HG02588 (cell line): Measurements from ENCODE around the gene MYL10.

ENCODE experiments used
- ATAC-seq: cut with Tn5 transposase; IDR thresholded peaks from one replicate; pipeline ENCODE4 v1.9.1; 2021; ENCODE audit warnings: mild to moderate bottlenecking, moderate library complexity; ENCODE audit not compliant: unreplicated experiment

MYL10 gene

GRCh38 chr7:101578552-101578951 lies 50.5 kb downstream of the MYL10 start:
- no peak for ATAC-seq

GRCh38 chr7:101576998-101577397 lies 52.1 kb downstream of the MYL10 start:
- no peak for ATAC-seq

- no peak for ATAC-seq
Observed at GRCh38 chr7:101575721-101576120, 53.4 kb downstream of the MYL10 start.

GRCh38 chr7:101575168-101575567 lies 53.9 kb downstream of the MYL10 start:
- no peak for ATAC-seq

- ATAC-seq, result no peak
Observed at GRCh38 chr7:101572156-101572555, 56.9 kb downstream of the MYL10 start.

GRCh38 chr7:101567230-101567629 lies 61.9 kb downstream of the MYL10 start:
- ATAC-seq, result no peak

- no peak for ATAC-seq
Observed at GRCh38 chr7:101565601-101566209, 63.4 kb downstream of the MYL10 start.

GRCh38 chr7:101564778-101565211 lies 64.3 kb downstream of the MYL10 start:
- no peak for ATAC-seq

- no peak for ATAC-seq
Observed at GRCh38 chr7:101563943-101564777, 64.9 kb downstream of the MYL10 start.
